ELR (cell line): ENCODE measurements around the gene LRRC32.
"Not testable (repeated sequence)": the region's sequence is repeated elsewhere in the genome, so short reads cannot be mapped to it uniquely, and the experiment has no call there.

Source experiments
- DNase-seq: peaks from one replicate; pipeline ENCODE4 v3.0.0-alpha.2; 2015; ENCODE audit warnings: low read depth

LRRC32 gene

GRCh38 chr11:76628408-76628947 is 42.1 kb downstream of the LRRC32 start:
- DNase-seq, result no peak

GRCh38 chr11:76627606-76628005 is 42.9 kb downstream of the LRRC32 start:
- DNase-seq, result no peak

- DNase-seq, result peak; percentile 53
Measured at GRCh38 chr11:76626921-76627401, 43.6 kb downstream of the LRRC32 start.

- DNase-seq, result no peak
Measured at GRCh38 chr11:76626266-76626665, 44.3 kb downstream of the LRRC32 start.

GRCh38 chr11:76625472-76626186 is 44.9 kb downstream of the LRRC32 start:
- no peak for DNase-seq

- no peak for DNase-seq
Measured at GRCh38 chr11:76624500-76625379, 45.8 kb downstream of the LRRC32 start.

- no peak for DNase-seq
Measured at GRCh38 chr11:76623884-76624419, 46.6 kb downstream of the LRRC32 start.

GRCh38 chr11:76623171-76623883 is 47.2 kb downstream of the LRRC32 start:
- DNase-seq, result peak; percentile 63

- no peak for DNase-seq
Measured at GRCh38 chr11:76622493-76623094, 48.0 kb downstream of the LRRC32 start.

GRCh38 chr11:76621868-76622267 is 48.7 kb downstream of the LRRC32 start:
- DNase-seq, result no peak

GRCh38 chr11:76621466-76621865 is 49.1 kb downstream of the LRRC32 start:
- DNase-seq, result no peak

- DNase-seq, result peak; percentile 55
Measured at GRCh38 chr11:76620489-76620888, 50.1 kb downstream of the LRRC32 start.

- not testable (repeated sequence) for DNase-seq
Measured at GRCh38 chr11:76619801-76620200, 50.7 kb downstream of the LRRC32 start.

GRCh38 chr11:76617553-76618265 is 52.8 kb downstream of the LRRC32 start:
- DNase-seq, result no peak

GRCh38 chr11:76616676-76617552 is 53.6 kb downstream of the LRRC32 start:
- no peak for DNase-seq

GRCh38 chr11:76615950-76616349 is 54.6 kb downstream of the LRRC32 start:
- DNase-seq, result no peak

GRCh38 chr11:76614471-76615179 is 55.9 kb downstream of the LRRC32 start:
- no peak for DNase-seq

- no peak for DNase-seq
Measured at GRCh38 chr11:76613901-76614300, 56.6 kb downstream of the LRRC32 start.

GRCh38 chr11:76612226-76612625 is 58.3 kb downstream of the LRRC32 start:
- no peak for DNase-seq
